ENCODE measurements around the gene KRTAP6-3.

KRTAP6-3 gene, protein sequence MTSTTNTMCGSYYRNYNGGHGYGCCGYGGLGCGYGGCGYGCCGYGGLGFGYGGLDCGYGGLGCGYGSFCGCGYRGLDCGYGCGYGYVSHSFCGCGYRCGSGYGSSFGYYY

DNA sequence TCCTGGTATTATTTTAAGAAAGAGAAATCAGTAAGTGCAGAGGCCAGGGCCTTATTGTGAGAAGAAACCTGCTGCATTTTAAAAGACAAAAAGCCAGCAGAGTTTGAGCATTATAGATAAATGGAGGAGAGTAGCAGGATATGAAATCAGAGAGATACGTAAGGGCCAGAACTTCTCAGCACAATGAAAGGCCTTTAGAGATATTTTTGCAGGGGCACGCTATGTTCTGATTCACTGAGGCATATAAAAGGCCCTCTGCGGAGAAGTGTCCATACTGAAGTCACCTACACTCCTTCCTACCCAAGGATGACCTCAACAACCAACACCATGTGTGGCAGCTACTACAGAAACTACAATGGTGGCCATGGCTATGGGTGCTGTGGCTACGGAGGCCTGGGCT, at the start of gene KRTAP6-3:
Gene KRTAP6-3, plus strand, starts transcription at position 301 of the 400 bp plus-strand sequence. Its CDS starts 6 bp downstream, at position 307.
- no peak for ATAC-seq

DNA sequence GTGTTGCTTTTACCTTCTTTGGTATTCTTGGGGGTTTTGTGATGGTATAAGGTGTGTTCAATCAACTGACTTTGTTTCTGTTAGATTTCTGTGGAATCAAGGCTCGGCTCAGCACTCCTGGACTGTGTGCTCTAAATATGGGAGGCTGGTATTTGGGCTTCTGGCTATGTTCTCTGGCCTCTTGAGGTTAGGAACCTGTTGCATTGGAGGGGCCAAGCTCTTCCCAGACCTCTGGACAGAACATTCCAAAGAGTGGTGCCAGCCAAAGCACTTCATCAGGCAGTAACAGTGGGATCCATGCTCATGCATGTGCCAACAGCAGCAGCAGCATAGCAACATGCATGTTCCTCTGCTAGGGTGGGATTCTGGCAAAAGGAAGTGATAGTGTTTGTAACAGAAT, 39.5 kb upstream of the KRTAP6-3 start:
- no peak for ATAC-seq

DNA sequence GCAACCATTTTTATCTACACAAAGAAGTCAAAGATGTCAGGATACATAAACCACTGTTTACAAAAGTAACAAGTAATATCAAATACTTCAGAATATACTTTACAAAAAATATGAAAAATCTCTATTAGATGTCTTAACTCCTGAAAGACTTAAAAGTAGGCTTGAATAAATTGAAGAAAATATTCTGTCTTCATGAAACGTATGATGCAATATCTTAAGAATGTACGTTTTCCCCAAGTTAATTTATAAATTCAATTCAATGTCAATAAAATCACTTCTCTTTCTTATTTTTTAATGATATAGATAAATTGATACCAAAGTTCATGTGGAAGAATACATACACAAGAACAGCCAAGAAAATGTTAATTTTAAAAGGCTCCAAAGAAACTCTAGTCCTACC, 37.1 kb upstream of the KRTAP6-3 start:
- no peak for ATAC-seq

DNA sequence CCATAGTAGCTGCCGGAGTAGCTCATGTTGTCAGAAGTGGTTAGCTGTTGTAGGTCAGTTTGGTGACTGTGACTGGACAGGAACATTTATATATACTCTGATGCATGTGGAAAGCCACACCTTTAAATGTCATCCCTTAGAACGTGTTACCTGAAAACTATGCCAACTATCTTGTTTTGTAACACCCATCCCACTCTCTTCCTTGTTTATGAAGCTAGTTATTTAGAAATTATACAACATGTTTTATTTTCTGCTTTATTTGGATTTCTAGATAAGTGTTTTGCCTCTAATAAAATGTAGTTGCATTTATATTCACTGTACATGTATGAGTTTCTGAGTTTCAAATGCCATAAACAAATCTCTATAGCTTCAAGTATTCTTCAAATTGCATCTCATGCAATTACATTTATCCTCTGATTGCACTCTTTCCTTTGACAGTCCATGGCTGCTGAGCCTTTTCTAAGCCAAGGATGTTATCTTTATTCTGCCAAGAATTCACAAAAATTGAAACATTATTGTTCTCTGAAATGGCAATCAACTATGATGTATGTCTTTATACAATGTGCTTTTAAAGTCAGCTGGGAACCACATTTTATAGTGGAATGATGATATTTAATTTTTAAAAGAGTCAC, 30.9 kb upstream of the KRTAP6-3 start, which contains the start of gene KRTAP19-7:
Gene KRTAP19-7, minus strand, starts transcription at position 51 of the 632 bp plus-strand sequence. Its CDS starts 25 bp downstream, at position 26.
- ATAC-seq: no peak

DNA sequence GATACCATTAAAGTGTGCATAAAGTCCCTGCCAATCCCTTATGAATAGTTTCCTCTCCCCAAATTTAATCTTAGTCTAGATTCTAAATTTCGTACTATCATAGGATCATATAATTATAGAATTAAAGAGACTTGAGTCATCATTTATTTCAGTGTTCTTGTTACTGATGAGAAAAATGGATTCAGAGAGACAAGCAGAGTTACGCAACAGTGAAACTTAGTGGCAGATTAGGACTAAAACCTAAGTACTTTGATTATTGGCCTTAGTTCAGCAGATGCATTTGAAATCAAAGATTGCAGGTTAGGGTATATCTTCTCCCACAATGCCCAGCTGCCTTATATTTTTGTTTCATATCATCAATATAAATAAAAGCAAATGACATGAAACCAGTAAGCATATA, 30.3 kb upstream of the KRTAP6-3 start:
- ATAC-seq: no peak

DNA sequence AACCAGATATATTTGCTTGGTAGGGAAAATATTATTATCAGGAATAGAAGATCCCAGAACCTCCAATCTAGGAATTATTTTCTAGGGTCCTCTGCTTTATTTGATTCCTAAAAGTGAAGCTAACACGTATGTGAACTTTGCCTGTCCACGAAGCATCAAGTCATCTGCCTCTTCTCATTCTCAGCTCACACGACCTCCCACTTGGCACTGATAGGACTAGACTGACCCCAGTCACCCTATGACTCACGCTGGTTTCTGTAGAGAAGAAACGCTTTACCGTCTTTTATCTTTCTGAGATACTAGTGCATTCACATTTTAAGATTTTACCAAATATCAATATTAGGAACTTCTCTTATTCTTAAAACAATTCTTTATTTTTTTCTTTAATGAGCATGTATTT, 29.2 kb upstream of the KRTAP6-3 start:
- ATAC-seq: no peak

DNA sequence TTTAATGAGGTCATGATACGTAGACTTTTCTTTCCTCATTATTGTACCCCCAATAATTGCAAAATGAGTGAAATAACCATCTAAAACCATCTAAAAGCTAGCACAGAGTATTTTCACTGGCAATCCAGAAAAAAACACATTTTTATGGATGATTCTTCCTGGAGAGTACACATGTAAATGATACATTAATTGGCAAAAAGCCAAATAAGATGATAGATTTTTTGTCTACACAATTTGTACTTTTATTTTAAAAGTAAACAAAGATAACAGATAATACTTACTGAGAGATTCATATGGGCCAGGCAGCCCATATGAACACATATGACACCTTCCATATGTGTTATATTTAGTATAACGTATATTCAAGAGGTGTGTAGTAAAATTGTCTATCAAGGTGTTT, 28.6 kb upstream of the KRTAP6-3 start:
- ATAC-seq: no peak

DNA sequence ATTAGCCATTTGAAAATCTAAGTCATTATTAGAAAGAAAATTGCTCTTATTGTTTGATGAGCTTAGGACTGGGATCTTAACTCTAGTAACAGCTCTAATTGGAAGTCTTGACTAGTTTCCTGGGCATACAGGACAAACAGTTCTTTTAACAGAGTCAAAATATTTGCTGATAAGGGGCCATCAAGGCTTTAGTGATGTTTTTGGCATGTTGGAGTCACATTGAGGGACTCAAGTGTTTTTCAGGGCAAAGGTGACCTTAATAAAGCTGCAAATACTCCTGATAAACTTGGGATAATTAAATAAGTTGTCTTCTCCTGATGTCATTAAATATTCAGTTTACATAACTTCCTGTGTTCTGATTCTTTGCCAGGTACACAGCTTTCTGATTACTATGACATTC, 24.6 kb upstream of the KRTAP6-3 start:
- ATAC-seq: no peak

DNA sequence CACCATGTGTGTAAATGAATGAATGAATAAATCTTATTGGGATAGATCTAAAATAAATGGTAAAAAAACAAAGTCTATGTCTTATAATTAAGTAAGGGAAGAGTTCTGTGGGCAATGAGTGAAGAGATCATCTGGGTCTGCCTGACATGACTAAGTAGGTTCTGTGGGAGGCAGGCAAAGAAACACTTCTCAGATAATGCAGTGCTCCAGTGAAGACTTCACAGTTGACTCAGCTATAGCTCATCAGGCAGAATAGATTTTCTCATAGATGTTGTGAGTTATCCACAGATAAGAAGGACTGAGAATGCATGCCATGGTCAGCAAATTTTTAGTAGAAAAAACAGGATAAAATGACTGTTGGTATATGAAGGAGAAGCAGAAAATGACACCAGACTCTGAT, 14.5 kb upstream of the KRTAP6-3 start:
- ATAC-seq: no peak

DNA sequence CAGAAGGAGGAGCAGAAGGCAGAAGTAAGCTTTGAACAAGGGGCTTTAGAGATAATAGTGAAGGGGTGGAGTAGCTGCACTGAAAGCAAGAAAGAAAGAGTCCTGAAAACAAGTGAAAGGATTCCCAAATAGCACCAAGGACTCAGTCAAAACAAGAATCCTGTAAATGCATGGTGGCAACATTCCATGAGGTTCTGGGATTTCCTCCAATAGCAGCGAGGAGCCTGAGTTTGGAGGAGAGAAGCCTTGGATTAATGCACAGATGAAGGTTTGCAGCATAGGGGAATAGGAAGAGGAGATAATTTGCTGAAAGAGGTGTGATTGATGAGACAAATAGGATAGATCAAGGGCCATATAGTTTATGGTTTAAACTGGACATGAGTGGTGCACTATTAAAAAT, 12.9 kb upstream of the KRTAP6-3 start:
- no peak for ATAC-seq

DNA sequence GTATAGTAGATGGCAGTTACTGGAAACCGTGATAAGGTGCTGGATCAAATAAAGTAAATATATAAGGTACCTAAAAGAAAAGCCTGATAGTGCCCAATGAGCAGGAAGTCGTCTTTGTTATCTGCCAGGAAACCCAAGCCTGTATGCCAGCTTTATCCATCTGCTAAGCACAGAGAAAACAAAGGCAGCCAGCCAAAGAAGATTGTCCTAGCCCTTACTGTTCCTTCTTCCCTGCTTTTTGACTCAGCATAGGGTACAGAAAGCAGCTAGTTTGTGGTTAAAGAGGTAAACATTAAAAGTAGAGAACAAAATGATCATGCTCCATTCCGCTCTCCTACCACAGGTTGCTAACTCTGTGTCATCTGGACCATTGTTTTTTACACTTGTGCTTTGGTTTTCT, 12.1 kb upstream of the KRTAP6-3 start:
- ATAC-seq: no peak

DNA sequence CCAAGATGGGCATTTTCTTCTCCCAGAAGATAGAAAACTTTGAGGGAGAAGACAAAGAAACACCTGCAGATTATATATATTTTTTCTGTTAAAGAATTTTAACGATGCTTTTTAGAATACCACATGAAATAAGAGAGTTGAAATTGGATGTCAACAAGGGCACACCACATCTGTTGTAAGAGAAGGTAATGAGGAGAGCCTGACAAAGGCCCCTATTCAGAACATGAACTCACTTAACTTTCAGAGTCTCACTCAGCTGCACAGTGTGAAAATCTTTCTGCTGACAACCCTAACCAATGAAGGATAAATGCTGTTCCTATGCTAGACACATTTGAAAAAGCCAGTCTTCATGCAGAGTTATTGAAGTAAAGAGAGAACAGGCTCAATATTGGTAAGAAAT, 9.4 kb upstream of the KRTAP6-3 start:
- ATAC-seq: no peak

DNA sequence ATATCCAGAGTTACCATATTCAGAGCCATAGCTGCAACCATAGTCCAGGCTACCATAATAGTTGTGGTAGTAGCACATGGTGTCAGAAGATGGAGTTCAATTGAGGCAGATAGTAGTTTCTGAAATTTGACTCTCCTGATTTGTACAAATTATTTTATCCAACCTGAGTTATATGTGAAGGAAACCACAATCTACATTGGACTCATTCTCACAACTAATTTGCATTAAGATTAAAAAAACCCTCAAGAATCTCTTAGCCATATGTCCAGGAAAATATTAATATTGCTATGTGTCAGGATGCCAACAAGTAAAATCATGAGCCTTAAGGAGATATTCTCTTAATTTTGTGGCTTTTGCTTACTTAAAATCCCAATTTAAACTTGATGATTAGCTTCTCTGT, 1.9 kb upstream of the KRTAP6-3 start, which contains the start of gene KRTAP22-2:
Gene KRTAP22-2, minus strand, starts transcription at position 101 of the 400 bp plus-strand sequence.
- ATAC-seq: no peak

DNA sequence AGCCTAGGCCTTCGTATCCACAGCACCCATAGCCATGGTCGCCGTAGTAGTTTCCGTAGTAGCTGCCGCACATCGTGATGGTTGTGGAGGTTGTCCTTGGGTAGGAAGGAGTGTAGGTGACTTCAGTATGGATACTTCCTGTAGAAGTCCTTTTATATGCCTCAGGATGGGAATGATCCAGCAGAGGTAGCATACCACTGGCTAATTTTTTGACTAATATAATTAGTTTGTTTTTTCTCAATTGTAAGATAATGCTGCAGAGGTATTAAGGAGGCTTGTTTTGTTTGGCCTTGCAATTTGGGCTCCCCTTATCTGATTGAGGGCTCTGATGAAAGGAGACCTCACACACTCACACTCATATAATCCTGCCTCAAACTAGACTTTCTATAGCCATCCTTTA, 6.6 kb downstream of the KRTAP6-3 start, which contains the start of gene KRTAP6-2:
Gene KRTAP6-2, minus strand, starts transcription at position 101 of the 400 bp plus-strand sequence. Its CDS starts 28 bp downstream, at position 73.
- ATAC-seq: no peak

DNA sequence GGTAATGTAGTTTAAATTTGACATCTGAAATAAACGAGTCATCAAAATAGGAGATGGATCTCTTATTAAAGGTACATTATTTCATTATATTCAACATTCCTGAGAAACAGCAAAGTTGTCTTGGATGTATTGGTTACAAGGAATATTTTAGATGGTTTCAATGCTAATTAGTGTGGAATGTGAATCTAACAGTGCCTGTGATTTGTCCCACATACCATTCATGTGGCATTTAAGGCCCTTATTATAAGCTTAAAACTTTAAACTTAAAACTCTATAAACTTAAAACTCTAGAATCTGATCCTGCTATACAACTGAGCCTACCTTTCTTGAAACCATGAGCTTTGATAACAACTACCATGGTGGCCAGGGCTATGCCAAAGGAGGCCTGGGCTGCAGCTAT, 8.5 kb downstream of the KRTAP6-3 start, which contains the start of gene KRTAP22-1:
Gene KRTAP22-1, plus strand, starts transcription at position 301 of the 400 bp plus-strand sequence.
- ATAC-seq: no peak

DNA sequence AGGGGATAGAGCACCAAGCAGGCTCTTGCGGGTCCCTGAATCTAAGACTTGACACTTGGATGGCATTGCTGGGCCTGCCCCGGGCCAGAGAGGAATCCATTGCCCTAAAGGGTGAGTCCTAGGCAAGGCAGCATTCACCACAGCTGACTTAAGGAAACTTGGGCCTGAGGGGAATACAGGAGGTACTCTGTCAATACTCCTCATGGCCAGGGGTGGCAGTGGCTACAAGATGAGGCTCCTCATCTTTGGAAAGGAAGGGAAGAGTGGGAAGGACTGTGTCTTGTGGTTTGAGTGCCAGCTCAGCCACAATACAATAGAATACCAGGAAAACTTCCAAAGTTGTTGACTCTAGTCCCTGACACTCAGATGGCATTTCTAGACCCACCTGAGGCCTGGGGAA, 13.7 kb downstream of the KRTAP6-3 start:
- no peak for ATAC-seq

DNA sequence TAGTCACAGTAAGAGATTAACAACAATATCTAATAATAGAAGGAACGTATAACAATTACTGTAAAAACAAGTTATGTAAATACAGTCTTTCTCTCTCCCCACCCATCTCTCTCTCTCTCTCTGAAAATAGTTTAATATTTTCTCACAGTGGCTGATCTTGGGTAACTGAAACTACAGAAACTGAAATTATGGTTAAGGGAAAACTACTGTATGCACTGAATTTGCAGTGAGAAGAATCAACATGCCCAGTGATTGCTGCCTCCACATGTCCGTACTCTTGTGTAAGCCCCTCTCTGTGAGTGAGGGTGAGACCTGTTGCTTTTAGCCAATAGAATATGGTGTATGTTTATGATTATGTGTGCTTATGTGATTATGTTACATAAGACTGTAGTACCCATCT, 19.9 kb downstream of the KRTAP6-3 start:
- ATAC-seq: no peak

DNA sequence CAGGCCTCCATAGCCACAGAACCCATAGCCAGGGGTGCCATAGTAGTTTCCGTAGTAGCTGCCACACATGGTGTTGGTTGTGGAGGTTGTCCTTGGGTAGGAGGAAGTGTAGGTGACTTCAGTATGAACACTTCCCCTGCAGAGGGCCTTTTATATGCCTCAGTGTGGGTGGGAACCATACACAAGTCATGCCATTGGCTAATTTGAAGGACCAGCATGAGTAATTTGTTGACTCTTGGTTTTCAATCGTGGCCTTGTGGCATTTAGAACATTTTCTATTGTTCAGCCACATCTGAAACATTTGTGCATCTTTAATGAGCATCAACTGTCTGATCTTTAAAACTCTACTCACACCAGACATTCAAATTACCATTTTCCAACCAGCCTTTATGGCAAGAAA, 21.6 kb downstream of the KRTAP6-3 start, which contains the start of gene KRTAP6-1:
Gene KRTAP6-1, minus strand, starts transcription at position 95 of the 400 bp plus-strand sequence. Its CDS starts 26 bp downstream, at position 69.
- ATAC-seq: no peak

DNA sequence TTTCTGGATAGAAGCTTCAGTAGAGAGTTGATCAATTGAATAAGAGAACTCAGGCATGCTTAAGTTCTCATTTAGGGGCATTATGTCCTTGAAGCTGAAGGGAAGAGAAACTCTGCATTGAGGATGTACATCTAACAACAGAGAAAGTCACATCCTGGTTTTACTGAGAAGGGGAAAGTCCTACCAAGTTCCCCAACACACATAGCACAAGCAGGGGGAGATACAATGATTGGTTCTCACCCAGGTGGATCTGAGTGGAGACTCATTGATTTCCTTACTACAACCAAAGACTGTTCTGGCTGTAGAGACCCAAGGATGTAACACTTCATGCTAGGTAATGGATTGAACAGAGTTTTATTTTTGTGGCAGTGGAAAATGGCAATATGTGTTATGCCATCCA, 23.0 kb downstream of the KRTAP6-3 start:
- ATAC-seq: no peak

DNA sequence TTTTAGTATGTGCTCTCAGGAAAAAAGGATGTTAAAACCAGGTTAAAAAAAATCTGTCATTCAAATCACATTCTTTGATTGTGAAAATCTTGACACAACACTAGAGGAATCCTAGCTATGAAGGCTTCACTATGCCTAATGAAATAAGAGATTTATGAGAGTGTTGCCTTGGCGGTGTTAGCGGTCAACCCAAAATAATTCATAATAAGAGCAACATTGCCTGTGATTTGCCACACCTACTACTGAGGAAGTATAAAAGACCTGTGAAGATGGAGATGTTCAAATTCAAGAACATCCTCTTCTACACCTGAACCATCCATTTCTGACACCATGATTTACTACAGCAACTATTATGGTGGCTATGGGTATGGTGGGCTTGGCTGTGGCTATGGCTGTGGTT, 23.9 kb downstream of the KRTAP6-3 start, which contains the start of gene KRTAP20-1:
Gene KRTAP20-1, plus strand, starts transcription at position 301 of the 400 bp plus-strand sequence. Its CDS starts 30 bp downstream, at position 331.
- no peak for ATAC-seq

DNA sequence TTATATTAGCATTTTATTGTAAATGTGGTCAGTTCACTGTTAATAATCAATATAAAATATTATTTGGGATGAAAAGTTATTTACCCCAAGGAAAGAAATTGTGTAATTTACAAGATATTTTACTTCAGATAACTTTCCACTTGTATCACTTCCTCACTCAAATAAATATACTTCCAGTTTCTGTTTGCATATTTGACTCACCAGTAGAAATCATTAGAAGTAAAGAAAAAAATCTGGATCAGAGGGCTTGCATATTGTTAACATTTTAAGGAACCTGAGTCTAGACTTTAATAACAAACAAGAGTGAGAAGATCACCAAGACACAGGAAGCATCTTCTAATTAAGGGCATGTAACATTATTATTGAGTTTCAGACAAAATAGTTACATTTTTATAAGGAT, 27.8 kb downstream of the KRTAP6-3 start:
- ATAC-seq: no peak

DNA sequence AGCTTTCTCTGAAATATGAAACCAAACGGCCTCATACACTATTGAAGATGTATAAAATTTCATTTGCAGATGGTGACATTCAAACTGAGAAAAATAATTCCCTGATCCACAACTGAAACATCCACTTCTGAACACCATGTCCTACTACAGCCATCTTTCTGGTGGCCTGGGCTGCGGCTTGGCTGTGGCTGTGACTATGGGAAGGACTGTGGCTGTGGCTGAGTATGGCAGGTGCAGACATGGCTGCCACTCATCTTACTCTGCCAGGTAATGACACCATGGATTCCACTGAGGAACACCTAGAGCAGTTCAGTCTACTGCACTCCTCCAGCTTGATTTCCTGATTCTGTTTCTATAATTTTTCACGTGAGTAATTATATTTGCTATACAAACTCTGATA, 28.3 kb downstream of the KRTAP6-3 start, which contains the start of gene KRTAP20-4:
Gene KRTAP20-4, plus strand, starts transcription at position 106 of the 400 bp plus-strand sequence.
- no peak for ATAC-seq

DNA sequence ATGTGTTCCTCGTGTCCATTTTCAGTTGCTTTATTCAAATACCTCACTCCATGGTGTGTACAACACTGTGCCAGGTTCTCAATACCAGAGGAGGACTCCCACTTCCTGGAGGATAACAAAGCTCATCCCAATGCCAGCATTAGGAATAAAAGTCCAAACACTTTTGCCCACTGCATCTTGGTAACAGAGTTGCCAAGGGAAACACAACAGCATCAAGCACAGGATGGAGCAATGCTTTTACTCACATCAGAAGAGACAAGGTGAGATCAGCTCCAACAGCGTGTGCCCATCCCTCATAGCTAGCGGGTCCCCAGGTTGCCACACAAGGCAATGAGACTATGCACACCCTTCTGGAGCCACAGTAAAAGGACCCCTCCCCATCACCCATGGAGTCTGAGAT, 31.1 kb downstream of the KRTAP6-3 start:
- no peak for ATAC-seq
